HepG2 (cell line): ENCODE results near the gene THOP1. TPM values are rescaled to one million over a fixed set of nuclear protein-coding genes. Genes with fewer than 3 reads are reported as not detected.

Experiments
- AKAP8 ChIP-seq: sonication (generic); formaldehyde crosslinking; IDR thresholded peaks from 2 replicates; pipeline ENCODE4 v1.5.1; 2020; ENCODE audit warnings: mild to moderate bottlenecking, missing genetic modification reagents
- ELF3 ChIP-seq: IDR thresholded peaks from 2 replicates; pipeline ENCODE4 v1.6.1; 2016; ENCODE audit warnings: missing genetic modification reagents, missing compliant biosample characterization
- GATAD1 ChIP-seq: IDR thresholded peaks from 2 replicates; pipeline ENCODE4 v1.6.1; 2016; ENCODE audit warnings: missing genetic modification reagents, missing compliant biosample characterization
- HOXD1 ChIP-seq: sonication (generic); formaldehyde crosslinking; IDR thresholded peaks from 2 replicates; pipeline ENCODE4 v1.5.0; 2020; ENCODE audit warnings: missing genetic modification reagents
- JARID2 ChIP-seq: sonication (generic); formaldehyde crosslinking; IDR thresholded peaks from 2 replicates; pipeline ENCODE4 v1.8.1; 2023; ENCODE audit warnings: missing genetic modification reagents, inconsistent platforms; ENCODE audit not compliant: insufficient replicate concordance
- KAT8 ChIP-seq: IDR thresholded peaks from 2 replicates; pipeline ENCODE4 v1.6.1; 2016; ENCODE audit warnings: missing genetic modification reagents, missing compliant biosample characterization
- MYNN ChIP-seq: sonication (generic); formaldehyde crosslinking; IDR thresholded peaks from 2 replicates; pipeline ENCODE4 v1.4.0; 2020; ENCODE audit warnings: mild to moderate bottlenecking, low read depth, missing genetic modification reagents
- NFYB ChIP-seq: sonication (generic); formaldehyde crosslinking; IDR thresholded peaks from 2 replicates; pipeline ENCODE4 v1.4.0; 2020; ENCODE audit warnings: missing genetic modification reagents
- NFYC ChIP-seq: IDR thresholded peaks from 2 replicates; pipeline ENCODE4 v1.6.1; 2016; ENCODE audit warnings: missing genetic modification reagents, missing compliant biosample characterization
- POLR2A ChIP-seq, 2 experiments: IDR thresholded peaks; 2 replicates each; pipeline ENCODE4 v1.6.1; 2011; ENCODE audit warnings: low read depth in 2 of 2, low read length in 2 of 2, mild to moderate bottlenecking in 1 of 2, moderate library complexity in 1 of 2; ENCODE audit not compliant: insufficient read depth in 1 of 2
- TCF12 ChIP-seq, 2 experiments: fragments of 450-650 bp in 1 of 2; sonication (generic) in 1 of 2; formaldehyde crosslinking in 1 of 2; IDR thresholded peaks; 2 replicates each; pipeline versions ENCODE4 v1.6.1 to v1.8.0; 2017 to 2022; ENCODE audit warnings: antibody characterized with exemption in 1 of 2, mild to moderate bottlenecking in 1 of 2, missing genetic modification reagents in 1 of 2, moderate library complexity in 1 of 2
- XRCC5 ChIP-seq: fragments of 200-400 bp; formaldehyde crosslinking; optimal IDR thresholded peaks from 2 replicates; pipeline ENCODE3; 2017; ENCODE audit warnings: mild to moderate bottlenecking, low read length
- ZBTB38 ChIP-seq: sonication (generic); formaldehyde crosslinking; IDR thresholded peaks from 2 replicates; pipeline ENCODE4 v1.5.1; 2020; ENCODE audit warnings: mild to moderate bottlenecking, missing genetic modification reagents
- ZFP90 ChIP-seq: sonication (generic); formaldehyde crosslinking; IDR thresholded peaks from 2 replicates; pipeline ENCODE4 v1.8.0; 2022; ENCODE audit warnings: missing genetic modification reagents, mild to moderate bottlenecking, inconsistent platforms, borderline replicate concordance
- ZNF564 ChIP-seq: sonication (generic); formaldehyde crosslinking; IDR thresholded peaks from 2 replicates; pipeline ENCODE4 v1.8.1; 2023; ENCODE audit warnings: mild to moderate bottlenecking, missing genetic modification reagents
- ZNF713 ChIP-seq: sonication (generic); formaldehyde crosslinking; IDR thresholded peaks from 2 replicates; pipeline ENCODE4 v1.4.0; 2020; ENCODE audit warnings: mild to moderate bottlenecking, missing genetic modification reagents
- ZNF766 ChIP-seq: sonication (generic); formaldehyde crosslinking; IDR thresholded peaks from 2 replicates; pipeline ENCODE4 v1.5.0; 2020; ENCODE audit warnings: missing genetic modification reagents, borderline replicate concordance
- ZNF780A ChIP-seq: sonication (generic); formaldehyde crosslinking; IDR thresholded peaks from 2 replicates; pipeline ENCODE4 v1.8.0; 2022; ENCODE audit warnings: mild to moderate bottlenecking, missing genetic modification reagents, moderate library complexity
- polyA plus RNA-seq, 8 experiments: library from polyadenylated mRNA; depleted of rRNA in 3 of 8; stranded (reverse) in 7 of 8; unstranded in 1 of 8; fragments of >200 nt; fragmentation: Illumina TruSeq in 4 of 8; extraction: Trizol in 4 of 8; gene quantifications; 2 replicates each; pipeline versions ENCODE4 v1.2.1 to v1.2.3, GENCODE V29; 2011 to 2016; ENCODE audit warnings: low read depth in 4 of 8, missing spikeins in 1 of 8, mixed read lengths in 1 of 8; ENCODE audit not compliant: insufficient read depth in 1 of 8
- total RNA-seq, 5 experiments: library from RNA; depleted of rRNA; stranded (reverse); fragments of >200 nt; fragmentation: Illumina TruSeq; extraction: Trizol; gene quantifications; 2 replicates each; pipeline ENCODE4 v1.2.3, GENCODE V29; 2016; ENCODE audit warnings: low read depth in 1 of 5
- TF ChIP-seq, protein P1 (sequence below): sonication (generic); formaldehyde crosslinking; conservative IDR thresholded peaks from 2 replicates; pipeline ENCODE4 v1.4.0; 2020; ENCODE audit warnings: missing genetic modification reagents
- TF ChIP-seq, protein P2 (sequence below): sonication (generic); formaldehyde crosslinking; IDR thresholded peaks from 2 replicates; pipeline ENCODE4 v1.5.1; 2020; ENCODE audit warnings: mild to moderate bottlenecking, missing genetic modification reagents, moderate library complexity

Gene THOP1
- total and polyA plus RNA-seq, 2 of the 13 experiments (the other 11 are each of a cell fraction or from before 2014, with no cell fraction given) = 74.4 to 116 TPM

DNA sequence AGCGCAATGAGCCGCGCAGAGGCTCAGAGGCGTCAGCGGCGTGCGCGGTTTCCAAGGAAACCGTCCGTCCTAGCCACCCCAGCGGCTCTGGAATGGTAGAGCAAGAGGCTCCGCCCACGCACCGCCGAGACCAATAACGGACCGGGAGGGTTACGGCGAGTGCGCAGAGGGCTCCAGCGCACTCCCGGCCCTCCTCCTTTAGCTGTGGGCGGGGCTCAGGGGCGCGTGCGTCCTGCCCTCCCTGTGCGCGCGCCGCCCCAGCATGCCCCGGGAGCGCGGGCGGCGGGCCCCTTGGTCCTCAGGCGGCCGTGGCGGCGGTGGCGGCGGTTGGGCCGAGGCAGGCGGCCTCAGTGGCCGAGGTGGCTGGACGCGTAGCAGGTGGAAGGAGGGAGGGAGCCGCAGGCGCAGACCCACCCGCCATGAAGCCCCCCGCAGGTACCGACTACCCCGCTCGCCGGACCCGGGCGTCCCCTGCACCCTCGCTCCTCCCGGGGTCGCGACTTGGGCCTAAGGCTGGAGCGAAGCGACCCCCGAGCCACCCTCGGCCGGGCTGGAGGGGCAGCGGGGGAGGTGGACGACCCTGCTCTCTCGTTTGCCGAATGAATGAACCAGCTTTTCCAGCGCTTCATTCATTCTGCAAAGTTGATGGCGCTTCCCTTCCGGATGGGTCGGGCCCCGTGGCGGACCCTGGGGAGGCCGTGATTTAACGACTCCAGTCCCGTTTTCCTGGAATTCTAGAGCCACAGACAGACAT, at the start of gene THOP1 (continued):
- TF ChIP-seq, protein P1, sequence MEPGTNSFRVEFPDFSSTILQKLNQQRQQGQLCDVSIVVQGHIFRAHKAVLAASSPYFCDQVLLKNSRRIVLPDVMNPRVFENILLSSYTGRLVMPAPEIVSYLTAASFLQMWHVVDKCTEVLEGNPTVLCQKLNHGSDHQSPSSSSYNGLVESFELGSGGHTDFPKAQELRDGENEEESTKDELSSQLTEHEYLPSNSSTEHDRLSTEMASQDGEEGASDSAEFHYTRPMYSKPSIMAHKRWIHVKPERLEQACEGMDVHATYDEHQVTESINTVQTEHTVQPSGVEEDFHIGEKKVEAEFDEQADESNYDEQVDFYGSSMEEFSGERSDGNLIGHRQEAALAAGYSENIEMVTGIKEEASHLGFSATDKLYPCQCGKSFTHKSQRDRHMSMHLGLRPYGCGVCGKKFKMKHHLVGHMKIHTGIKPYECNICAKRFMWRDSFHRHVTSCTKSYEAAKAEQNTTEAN (CRISPR knock-in tag) = peak; percentile 47; the same call in 1 of the 2 replicates
- TF ChIP-seq NFYC (CRISPR knock-in tag) (peak; percentile 73), AKAP8 (CRISPR knock-in tag) (peak; percentile 55; the same call in 1 of the 2 replicates), KAT8 (CRISPR knock-in tag) (peak; percentile 27; the same call in 1 of the 2 replicates), TCF12 (IDR thresholded peaks at IDR 0.05) (no peak), TCF12 (CRISPR knock-in tag; IDR thresholded peaks at IDR 0.05) (peak; percentile 69; the same call in 1 of the 2 replicates), ZFP90 (CRISPR knock-in tag) (peak; percentile 70; the same call in 1 of the 2 replicates), ZNF766 (peak; percentile 77; the same call in 1 of the 2 replicates), POLR2A (IDR thresholded peaks at IDR 0.05; ENCODE audit: insufficient read depth in 1 of 2, low read depth in 2 of 2, low read length in 2 of 2) (peak; percentile 56 to 90; a peak in 3 of 4 replicates), NFYB (CRISPR knock-in tag) (peak; percentile 75), ZNF713 (peak; percentile 60; the same call in 1 of the 2 replicates), ZNF780A (CRISPR knock-in tag) (no peak), ZNF564 (CRISPR knock-in tag) (peak; percentile 61; the same call in 1 of the 2 replicates), MYNN (CRISPR knock-in tag) (0 out of 2 replicates have a peak, but pooled peaks have one; percentile 57), XRCC5 (peak; percentile 41), JARID2 (CRISPR knock-in tag) (no peak), HOXD1 (0 out of 2 replicates have a peak, but pooled peaks have one; percentile 17), ELF3 (0 out of 2 replicates have a peak, but pooled peaks have one; percentile 18), ZBTB38 (CRISPR knock-in tag) (no peak), GATAD1 (CRISPR knock-in tag) (peak; percentile 82)
- TF ChIP-seq, protein P2, sequence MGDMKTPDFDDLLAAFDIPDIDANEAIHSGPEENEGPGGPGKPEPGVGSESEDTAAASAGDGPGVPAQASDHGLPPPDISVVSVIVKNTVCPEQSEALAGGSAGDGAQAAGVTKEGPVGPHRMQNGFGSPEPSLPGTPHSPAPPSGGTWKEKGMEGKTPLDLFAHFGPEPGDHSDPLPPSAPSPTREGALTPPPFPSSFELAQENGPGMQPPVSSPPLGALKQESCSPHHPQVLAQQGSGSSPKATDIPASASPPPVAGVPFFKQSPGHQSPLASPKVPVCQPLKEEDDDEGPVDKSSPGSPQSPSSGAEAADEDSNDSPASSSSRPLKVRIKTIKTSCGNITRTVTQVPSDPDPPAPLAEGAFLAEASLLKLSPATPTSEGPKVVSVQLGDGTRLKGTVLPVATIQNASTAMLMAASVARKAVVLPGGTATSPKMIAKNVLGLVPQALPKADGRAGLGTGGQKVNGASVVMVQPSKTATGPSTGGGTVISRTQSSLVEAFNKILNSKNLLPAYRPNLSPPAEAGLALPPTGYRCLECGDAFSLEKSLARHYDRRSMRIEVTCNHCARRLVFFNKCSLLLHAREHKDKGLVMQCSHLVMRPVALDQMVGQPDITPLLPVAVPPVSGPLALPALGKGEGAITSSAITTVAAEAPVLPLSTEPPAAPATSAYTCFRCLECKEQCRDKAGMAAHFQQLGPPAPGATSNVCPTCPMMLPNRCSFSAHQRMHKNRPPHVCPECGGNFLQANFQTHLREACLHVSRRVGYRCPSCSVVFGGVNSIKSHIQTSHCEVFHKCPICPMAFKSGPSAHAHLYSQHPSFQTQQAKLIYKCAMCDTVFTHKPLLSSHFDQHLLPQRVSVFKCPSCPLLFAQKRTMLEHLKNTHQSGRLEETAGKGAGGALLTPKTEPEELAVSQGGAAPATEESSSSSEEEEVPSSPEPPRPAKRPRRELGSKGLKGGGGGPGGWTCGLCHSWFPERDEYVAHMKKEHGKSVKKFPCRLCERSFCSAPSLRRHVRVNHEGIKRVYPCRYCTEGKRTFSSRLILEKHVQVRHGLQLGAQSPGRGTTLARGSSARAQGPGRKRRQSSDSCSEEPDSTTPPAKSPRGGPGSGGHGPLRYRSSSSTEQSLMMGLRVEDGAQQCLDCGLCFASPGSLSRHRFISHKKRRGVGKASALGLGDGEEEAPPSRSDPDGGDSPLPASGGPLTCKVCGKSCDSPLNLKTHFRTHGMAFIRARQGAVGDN = peak; percentile 84
